Transverse colon (tissue), 4 donors: Measurements from ENCODE around the gene C10orf105.

ENCODE experiments used
- POLR2A ChIP-seq: fragments of 450-650 bp; IDR thresholded peaks from one replicate; pipeline ENCODE4 v1.6.1; 2016; ENCODE audit warnings: antibody characterized with exemption, mild to moderate bottlenecking, moderate library complexity
- POLR2AphosphoS5 ChIP-seq, 3 donors: sonication (generic); formaldehyde crosslinking; IDR thresholded peaks; one replicate each; pipeline ENCODE4 v1.6.1; 2016; ENCODE audit warnings: antibody characterized with exemption in 3 of 3
- TF ChIP-seq, protein P1 (sequence below), 5 experiments: fragments of 200-600 bp in 3 of 5; fragments of 450-650 bp in 2 of 5; sonication (generic) in 3 of 5; IDR thresholded peaks; 1 replicate in 2 of 5; 2 replicates in 3 of 5; pipeline ENCODE4 v1.5.1; 2016 to 2017; ENCODE audit warnings: antibody characterized with exemption in 5 of 5, inconsistent platforms in 3 of 5, mild to moderate bottlenecking in 2 of 5, moderate library complexity in 1 of 5

DNA sequence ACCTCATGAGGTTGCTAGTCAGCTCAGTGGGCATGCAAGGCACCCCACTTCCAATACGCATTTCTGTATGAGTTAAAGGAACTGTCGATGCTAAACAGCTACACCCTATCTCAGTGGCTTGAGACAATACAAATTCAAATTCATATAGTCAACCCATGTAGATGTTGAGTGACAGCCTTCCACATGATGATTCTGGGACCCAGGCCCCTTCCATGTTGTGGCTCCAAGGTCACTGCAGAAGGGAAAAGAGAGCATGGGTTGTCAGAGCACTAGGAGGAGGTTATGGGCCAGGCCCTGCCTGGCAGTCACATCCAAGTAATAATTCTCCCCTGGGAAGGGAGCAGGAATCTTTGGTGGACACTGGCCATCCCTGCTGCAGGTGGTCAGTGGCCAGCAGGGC, 28.2 kb downstream of the C10orf105 start:
- no peak for TF ChIP-seq POLR2A
- TF ChIP-seq POLR2AphosphoS5 (IDR thresholded peaks at IDR 0.05): no peak
- TF ChIP-seq, protein P1, sequence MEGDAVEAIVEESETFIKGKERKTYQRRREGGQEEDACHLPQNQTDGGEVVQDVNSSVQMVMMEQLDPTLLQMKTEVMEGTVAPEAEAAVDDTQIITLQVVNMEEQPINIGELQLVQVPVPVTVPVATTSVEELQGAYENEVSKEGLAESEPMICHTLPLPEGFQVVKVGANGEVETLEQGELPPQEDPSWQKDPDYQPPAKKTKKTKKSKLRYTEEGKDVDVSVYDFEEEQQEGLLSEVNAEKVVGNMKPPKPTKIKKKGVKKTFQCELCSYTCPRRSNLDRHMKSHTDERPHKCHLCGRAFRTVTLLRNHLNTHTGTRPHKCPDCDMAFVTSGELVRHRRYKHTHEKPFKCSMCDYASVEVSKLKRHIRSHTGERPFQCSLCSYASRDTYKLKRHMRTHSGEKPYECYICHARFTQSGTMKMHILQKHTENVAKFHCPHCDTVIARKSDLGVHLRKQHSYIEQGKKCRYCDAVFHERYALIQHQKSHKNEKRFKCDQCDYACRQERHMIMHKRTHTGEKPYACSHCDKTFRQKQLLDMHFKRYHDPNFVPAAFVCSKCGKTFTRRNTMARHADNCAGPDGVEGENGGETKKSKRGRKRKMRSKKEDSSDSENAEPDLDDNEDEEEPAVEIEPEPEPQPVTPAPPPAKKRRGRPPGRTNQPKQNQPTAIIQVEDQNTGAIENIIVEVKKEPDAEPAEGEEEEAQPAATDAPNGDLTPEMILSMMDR (IDR thresholded peaks at IDR 0.05): no peak
